RWPE1 (cell line): ENCODE measurements around the gene KCNMB4.

Experiments
- CTCF ChIA-PET: fragments of 350-600 bp; sonication (Branson Sonifier 250); formaldehyde crosslinking; extraction: SDS; loops from one replicate; lab custom pipeline; 2021; lab: Yijun Ruan, JAX
- POLR2A ChIA-PET: fragments of 400-600 bp; formaldehyde crosslinking; extraction: SDS; loops from one replicate; lab custom pipeline; 2020; ENCODE audit warnings: antibody characterized with exemption; ENCODE audit not compliant: low non-redundant PET; lab: Yijun Ruan, JAX
- DNase-seq: peaks from one replicate; pipeline ENCODE4 v3.0.0; 2012; ENCODE audit warnings: low spot score
- H3K27ac ChIP-seq: fragments of 450-650 bp; 2 replicates; pipeline ENCODE4 v1.5.1; 2017
- CTCF ChIP-seq: fragments of 450-650 bp; conservative IDR thresholded peaks from 2 replicates; pipeline ENCODE4 v1.5.1; 2017; ENCODE audit warnings: low read depth, mild to moderate bottlenecking

KCNMB4 gene

GRCh38 chr12:70366581-70367257, 629 bp downstream of the KCNMB4 start:
- TF ChIP-seq CTCF = no peak
- CTCF ChIA-PET = interaction anchor here (0.6 kb wide), 1 partner anchor 1026 kb away, joined by 3 read pairs; no protein-coding TSS in a partner anchor
- DNase-seq = peak; percentile 14
- no peak overlapping the region for H3K27ac ChIP-seq
- POLR2A ChIA-PET = no interaction called here

- DNase-seq = no peak
- H3K27ac ChIP-seq = no peak overlapping the region
- no peak for TF ChIP-seq CTCF
- ChIA-PET CTCF (no interaction called here), POLR2A (no interaction called here)
Observed at GRCh38 chr12:70367258-70368141, 1.4 kb downstream of the KCNMB4 start.

GRCh38 chr12:70372881-70373280, 6.8 kb downstream of the KCNMB4 start:
- ChIA-PET POLR2A (no interaction called here), CTCF (interaction anchor here (0.6 kb wide), 1 partner anchor 271 kb away, joined by 3 read pairs; no protein-coding TSS in a partner anchor)
- no peak overlapping the region for H3K27ac ChIP-seq
- no peak for TF ChIP-seq CTCF
- no peak for DNase-seq

GRCh38 chr12:70379846-70380245, 13.8 kb downstream of the KCNMB4 start:
- no peak for DNase-seq
- ChIA-PET POLR2A (no interaction called here), CTCF (interaction anchor here (0.6 kb wide), 1 partner anchor 153 kb away, joined by 3 read pairs; no protein-coding TSS in a partner anchor)
- no peak for TF ChIP-seq CTCF
- H3K27ac ChIP-seq = no peak overlapping the region

GRCh38 chr12:70383484-70383883, 17.4 kb downstream of the KCNMB4 start:
- no peak for TF ChIP-seq CTCF
- ChIA-PET CTCF (no interaction called here), POLR2A (no interaction called here)
- no peak for DNase-seq
- no peak overlapping the region for H3K27ac ChIP-seq

GRCh38 chr12:70383886-70384285, 17.8 kb downstream of the KCNMB4 start:
- POLR2A ChIA-PET = no interaction called here
- CTCF ChIA-PET = no interaction called here
- no peak overlapping the region for H3K27ac ChIP-seq
- DNase-seq = no peak
- no peak for TF ChIP-seq CTCF
